ENCODE measurements around the gene RAPGEF1. TPM values are rescaled to one million over a fixed set of nuclear protein-coding genes. Genes with fewer than 3 reads are reported as not detected.

The RAPGEF1 gene
- total and polyA plus RNA-seq, 9 of the 15 experiments (the other 6 are each of a cell fraction or from before 2014, with no cell fraction given), result 0.06 to 44.1 (median 19.9) TPM

GRCh38 chr9:131629825-131630204, 110.1 kb downstream of the RAPGEF1 start:
- no peak for FAIRE-seq
- Histone ChIP-seq H4K20me1 (replicated peaks; ENCODE audit: control insufficient read depth, insufficient read depth, low read length) (no peaks in the 10 kb centered on the region), H3K27ac (ENCODE audit: extremely low read depth, low read depth, low read length) (no peak overlapping the region), H3K36me3 (ENCODE audit: control insufficient read depth, insufficient read depth, low read length) (peaks cover 33% of the 10 kb centered on the region), H3K4me2 (ENCODE audit: insufficient read depth, low read length) (no peak overlapping the region), H3K9ac (ENCODE audit: insufficient read depth in 1 of 2, low read depth in 2 of 2, low read length in 2 of 2) (peak overlapping the region in 1 of 2 experiments; percentile 61; a peak in 1 of 4 replicates), H3K79me2 (ENCODE audit: control insufficient read depth, insufficient read depth, low read length) (no peaks in the 10 kb centered on the region), H3K9me1 (ENCODE audit: control insufficient read depth, insufficient read depth, low read length) (no peaks in the 10 kb centered on the region), H2AFZ (ENCODE audit: low read depth, low read length) (no peak overlapping the region), H3K9me3 (replicated peaks; ENCODE audit: control insufficient read depth, insufficient read depth, low read depth, low read length) (no peaks in the 10 kb centered on the region), H3K27me3 (ENCODE audit: control insufficient read depth in 2 of 2, insufficient read depth in 2 of 2, low read length in 2 of 2) (no peaks in the 10 kb centered on the region), H3K4me3 (no peak overlapping the region), H3K4me1 (replicated peaks in 1 of 2; ENCODE audit: control insufficient read depth in 2 of 2, insufficient read depth in 2 of 2, low read length in 2 of 2) (peaks cover 5 to 10% of the 10 kb centered on the region in 2 experiments; a peak in 4 of 5 replicates)
- 93% methylated on average over 4 of the region's 4 CpGs for WGBS (ENCODE audit: insufficient coverage, low coverage, missing lambda C conversion rate)
- DNase-seq (ENCODE audit: extremely low read depth in 1 of 4, low spot score in 3 of 4), result no peak
- no peak for ATAC-seq
- ChIA-PET POLR2A (interaction anchor here (0.7 kb wide), 1 partner anchor 13 kb away, joined by 4 read pairs; no protein-coding TSS in a partner anchor), CTCF (ENCODE audit: low intra/inter-chr PET ratio) (no interaction called here)
- in situ Hi-C loops (cut with MboI), result no loop called here
- BruUV-seq (replicated peaks), result no TSS peak
- TF ChIP-seq TFAP4 (CRISPR knock-in tag; IDR thresholded peaks at IDR 0.05; ENCODE audit: borderline replicate concordance) (no peak), TEAD1 (CRISPR knock-in tag; IDR thresholded peaks at IDR 0.05) (no peak), GABPB1 (CRISPR knock-in tag; IDR thresholded peaks at IDR 0.05) (no peak), PTBP1 (IDR thresholded peaks at IDR 0.05; ENCODE audit: low read depth, low read length) (no peak), GABPB2 (CRISPR knock-in tag; conservative IDR thresholded peaks at IDR 0.05) (no peak), THRA (IDR thresholded peaks at IDR 0.05) (no peak), HCFC1 (IDR thresholded peaks at IDR 0.05; ENCODE audit: low read depth, low read length) (no peak), KDM5B (IDR thresholded peaks at IDR 0.05; ENCODE audit: insufficient replicate concordance, low read depth, low read length) (no peak), ZBTB1 (CRISPR knock-in tag; IDR thresholded peaks at IDR 0.05; ENCODE audit: borderline replicate concordance, low read depth) (no peak)
- intact Hi-C loops (cut with micrococcal nuclease), result no loop called here
